HepG2 (cell line): ENCODE results near the gene TMEM151A. TPM values are rescaled to one million over a fixed set of nuclear protein-coding genes. Genes with fewer than 3 reads are reported as not detected.
A peak's percentile ranks its signal among the peaks of the same experiment; 100 is the strongest.

Source experiments
- ARNT2 ChIP-seq: sonication (generic); formaldehyde crosslinking; IDR thresholded peaks from 2 replicates; pipeline ENCODE4 v1.8.0; 2022; ENCODE audit warnings: mild to moderate bottlenecking, low read depth, missing genetic modification reagents, moderate library complexity
- ATF7 ChIP-seq, 2 experiments: fragments of 450-650 bp in 1 of 2; sonication (generic) in 1 of 2; formaldehyde crosslinking in 1 of 2; IDR thresholded peaks; 2 replicates each; pipeline versions ENCODE4 v1.4.0 to v1.6.1; 2016 to 2020; ENCODE audit warnings: antibody characterized with exemption in 1 of 2, mild to moderate bottlenecking in 1 of 2, missing genetic modification reagents in 1 of 2
- CEBPG ChIP-seq: IDR thresholded peaks from 2 replicates; pipeline ENCODE4 v1.6.1; 2016
- FOSL2 ChIP-seq: sonication (generic); formaldehyde crosslinking; IDR thresholded peaks from 2 replicates; pipeline ENCODE4 v1.4.0; 2020; ENCODE audit warnings: missing genetic modification reagents
- GABPB1 ChIP-seq: IDR thresholded peaks from 2 replicates; pipeline ENCODE4 v1.6.1; 2016; ENCODE audit warnings: mild to moderate bottlenecking, missing genetic modification reagents, moderate library complexity, missing compliant biosample characterization
- GATAD2A ChIP-seq: IDR thresholded peaks from 2 replicates; pipeline ENCODE4 v1.6.1; 2016
- HIVEP1 ChIP-seq: sonication (generic); formaldehyde crosslinking; IDR thresholded peaks from 2 replicates; pipeline ENCODE4 v1.4.0; 2020; ENCODE audit warnings: mild to moderate bottlenecking, missing genetic modification reagents
- KLF6 ChIP-seq: IDR thresholded peaks from 2 replicates; pipeline ENCODE4 v1.8.0; 2016; ENCODE audit warnings: missing biosample characterization, missing genetic modification reagents
- MAX ChIP-seq: IDR thresholded peaks from 2 replicates; pipeline ENCODE4 v1.6.1; 2012; ENCODE audit warnings: inconsistent platforms
- MTA1 ChIP-seq: sonication (generic); formaldehyde crosslinking; IDR thresholded peaks from 2 replicates; pipeline ENCODE4 v1.4.0; 2020; ENCODE audit warnings: missing genetic modification reagents, mild to moderate bottlenecking, borderline replicate concordance
- MYC ChIP-seq: sonication (generic); formaldehyde crosslinking; IDR thresholded peaks from 2 replicates; pipeline ENCODE4 v1.9.0; 2021; ENCODE audit warnings: missing genetic modification reagents, borderline replicate concordance
- NR2F6 ChIP-seq, 2 experiments: IDR thresholded peaks; 2 replicates each; pipeline ENCODE4 v1.6.1; 2016; ENCODE audit warnings: antibody characterized with exemption in 1 of 2, mild to moderate bottlenecking in 1 of 2
- PHF8 ChIP-seq: sonication (generic); formaldehyde crosslinking; IDR thresholded peaks from 2 replicates; pipeline ENCODE4 v1.5.0; 2020; ENCODE audit warnings: missing genetic modification reagents
- PPARG ChIP-seq: conservative IDR thresholded peaks from 2 replicates; pipeline ENCODE4 v1.6.1; 2016; ENCODE audit warnings: missing biosample characterization, missing genetic modification reagents
- RFX3 ChIP-seq: IDR thresholded peaks from 2 replicates; pipeline ENCODE4 v1.6.1; 2016; ENCODE audit warnings: missing biosample characterization, missing genetic modification reagents
- SALL1 ChIP-seq: sonication (generic); formaldehyde crosslinking; IDR thresholded peaks from 2 replicates; pipeline ENCODE4 v1.8.0; 2022; ENCODE audit warnings: mild to moderate bottlenecking, missing genetic modification reagents
- SAP130 ChIP-seq: IDR thresholded peaks from 2 replicates; pipeline ENCODE4 v1.6.1; 2016; ENCODE audit warnings: low read depth
- SOX6 ChIP-seq, 2 experiments: fragments of 450-650 bp in 1 of 2; sonication (generic) in 1 of 2; formaldehyde crosslinking in 1 of 2; IDR thresholded peaks; 2 replicates each; pipeline versions ENCODE4 v1.4.0 to v1.6.1; 2017 to 2020; ENCODE audit warnings: antibody characterized with exemption in 1 of 2, mild to moderate bottlenecking in 1 of 2, missing genetic modification reagents in 1 of 2
- TMF1 ChIP-seq: sonication (generic); formaldehyde crosslinking; IDR thresholded peaks from 2 replicates; pipeline ENCODE4 v1.8.1; 2022; ENCODE audit warnings: low read depth, missing genetic modification reagents
- YEATS4 ChIP-seq: sonication (generic); formaldehyde crosslinking; IDR thresholded peaks from 2 replicates; pipeline ENCODE4 v1.4.0; 2020; ENCODE audit warnings: missing genetic modification reagents, borderline replicate concordance
- ZBTB7B ChIP-seq: sonication (generic); formaldehyde crosslinking; IDR thresholded peaks from 2 replicates; pipeline ENCODE4 v1.4.0; 2020; ENCODE audit warnings: missing genetic modification reagents
- ZFY ChIP-seq: sonication (generic); formaldehyde crosslinking; IDR thresholded peaks from 2 replicates; pipeline ENCODE4 v1.4.0; 2020; ENCODE audit warnings: missing genetic modification reagents
- ZNF430 ChIP-seq: sonication (generic); formaldehyde crosslinking; IDR thresholded peaks from 2 replicates; pipeline ENCODE4 v1.9.0; 2021; ENCODE audit warnings: mild to moderate bottlenecking, missing genetic modification reagents
- polyA plus RNA-seq, 8 experiments: library from polyadenylated mRNA; depleted of rRNA in 3 of 8; stranded (reverse) in 7 of 8; unstranded in 1 of 8; fragments of >200 nt; fragmentation: Illumina TruSeq in 4 of 8; extraction: Trizol in 4 of 8; gene quantifications; 2 replicates each; pipeline versions ENCODE4 v1.2.1 to v1.2.3, GENCODE V29; 2011 to 2016; ENCODE audit warnings: low read depth in 4 of 8, missing spikeins in 1 of 8, mixed read lengths in 1 of 8; ENCODE audit not compliant: insufficient read depth in 1 of 8
- total RNA-seq, 5 experiments: library from RNA; depleted of rRNA; stranded (reverse); fragments of >200 nt; fragmentation: Illumina TruSeq; extraction: Trizol; gene quantifications; 2 replicates each; pipeline ENCODE4 v1.2.3, GENCODE V29; 2016; ENCODE audit warnings: low read depth in 1 of 5
- TF ChIP-seq, protein P1 (sequence below): sonication (generic); formaldehyde crosslinking; IDR thresholded peaks from 2 replicates; pipeline ENCODE4 v1.5.0; 2020; ENCODE audit warnings: mild to moderate bottlenecking, missing genetic modification reagents, borderline replicate concordance
- TF ChIP-seq, protein P2 (sequence below): sonication (generic); formaldehyde crosslinking; IDR thresholded peaks from 2 replicates; pipeline ENCODE4 v1.4.0; 2020; ENCODE audit warnings: missing genetic modification reagents

Gene TMEM151A
- total and polyA plus RNA-seq, 2 of the 13 experiments (the other 11 are each of a cell fraction or from before 2014, with no cell fraction given), result 0.18 to 0.33 TPM

GRCh38 chr11:66317723-66318599 is 26.3 kb downstream of the TMEM151A start (continued):
- TF ChIP-seq, protein P1, sequence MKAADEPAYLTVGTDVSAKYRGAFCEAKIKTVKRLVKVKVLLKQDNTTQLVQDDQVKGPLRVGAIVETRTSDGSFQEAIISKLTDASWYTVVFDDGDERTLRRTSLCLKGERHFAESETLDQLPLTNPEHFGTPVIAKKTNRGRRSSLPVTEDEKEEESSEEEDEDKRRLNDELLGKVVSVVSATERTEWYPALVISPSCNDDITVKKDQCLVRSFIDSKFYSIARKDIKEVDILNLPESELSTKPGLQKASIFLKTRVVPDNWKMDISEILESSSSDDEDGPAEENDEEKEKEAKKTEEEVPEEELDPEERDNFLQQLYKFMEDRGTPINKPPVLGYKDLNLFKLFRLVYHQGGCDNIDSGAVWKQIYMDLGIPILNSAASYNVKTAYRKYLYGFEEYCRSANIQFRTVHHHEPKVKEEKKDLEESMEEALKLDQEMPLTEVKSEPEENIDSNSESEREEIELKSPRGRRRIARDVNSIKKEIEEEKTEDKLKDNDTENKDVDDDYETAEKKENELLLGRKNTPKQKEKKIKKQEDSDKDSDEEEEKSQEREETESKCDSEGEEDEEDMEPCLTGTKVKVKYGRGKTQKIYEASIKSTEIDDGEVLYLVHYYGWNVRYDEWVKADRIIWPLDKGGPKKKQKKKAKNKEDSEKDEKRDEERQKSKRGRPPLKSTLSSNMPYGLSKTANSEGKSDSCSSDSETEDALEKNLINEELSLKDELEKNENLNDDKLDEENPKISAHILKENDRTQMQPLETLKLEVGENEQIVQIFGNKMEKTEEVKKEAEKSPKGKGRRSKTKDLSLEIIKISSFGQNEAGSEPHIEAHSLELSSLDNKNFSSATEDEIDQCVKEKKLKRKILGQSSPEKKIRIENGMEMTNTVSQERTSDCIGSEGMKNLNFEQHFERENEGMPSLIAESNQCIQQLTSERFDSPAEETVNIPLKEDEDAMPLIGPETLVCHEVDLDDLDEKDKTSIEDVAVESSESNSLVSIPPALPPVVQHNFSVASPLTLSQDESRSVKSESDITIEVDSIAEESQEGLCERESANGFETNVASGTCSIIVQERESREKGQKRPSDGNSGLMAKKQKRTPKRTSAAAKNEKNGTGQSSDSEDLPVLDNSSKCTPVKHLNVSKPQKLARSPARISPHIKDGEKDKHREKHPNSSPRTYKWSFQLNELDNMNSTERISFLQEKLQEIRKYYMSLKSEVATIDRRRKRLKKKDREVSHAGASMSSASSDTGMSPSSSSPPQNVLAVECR (CRISPR knock-in tag), result peak; percentile 30; the same call in 1 of the 2 replicates
- 0 out of 2 replicates have a peak, but pooled peaks have one; percentile 47 for TF ChIP-seq YEATS4 (CRISPR knock-in tag)
- no peak for TF ChIP-seq KLF6 (CRISPR knock-in tag)
- TF ChIP-seq PHF8 (CRISPR knock-in tag), result 0 out of 2 replicates have a peak, but pooled peaks have one; percentile 23
- TF ChIP-seq MAX, result peak; percentile 71
- TF ChIP-seq ZNF430 (CRISPR knock-in tag), result 0 out of 2 replicates have a peak, but pooled peaks have one; percentile 38
- TF ChIP-seq, protein P2, sequence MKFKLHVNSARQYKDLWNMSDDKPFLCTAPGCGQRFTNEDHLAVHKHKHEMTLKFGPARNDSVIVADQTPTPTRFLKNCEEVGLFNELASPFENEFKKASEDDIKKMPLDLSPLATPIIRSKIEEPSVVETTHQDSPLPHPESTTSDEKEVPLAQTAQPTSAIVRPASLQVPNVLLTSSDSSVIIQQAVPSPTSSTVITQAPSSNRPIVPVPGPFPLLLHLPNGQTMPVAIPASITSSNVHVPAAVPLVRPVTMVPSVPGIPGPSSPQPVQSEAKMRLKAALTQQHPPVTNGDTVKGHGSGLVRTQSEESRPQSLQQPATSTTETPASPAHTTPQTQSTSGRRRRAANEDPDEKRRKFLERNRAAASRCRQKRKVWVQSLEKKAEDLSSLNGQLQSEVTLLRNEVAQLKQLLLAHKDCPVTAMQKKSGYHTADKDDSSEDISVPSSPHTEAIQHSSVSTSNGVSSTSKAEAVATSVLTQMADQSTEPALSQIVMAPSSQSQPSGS (CRISPR knock-in tag), result peak; percentile 46; the same call in 1 of the 2 replicates
- TF ChIP-seq RFX3 (CRISPR knock-in tag), result no peak
- peak; percentile 95 for TF ChIP-seq CEBPG
- TF ChIP-seq ZFY (CRISPR knock-in tag), result peak; percentile 74
- 0 out of 2 replicates have a peak, but pooled peaks have one; percentile 18 for TF ChIP-seq ARNT2 (CRISPR knock-in tag)
- peak; percentile 4; the same call in 1 of the 2 replicates for TF ChIP-seq HIVEP1 (CRISPR knock-in tag)
- peak; percentile 61 for TF ChIP-seq GATAD2A (CRISPR knock-in tag)
- peak; percentile 54; the same call in 1 of the 2 replicates for TF ChIP-seq ATF7 (IDR thresholded peaks at IDR 0.05)
- no peak for TF ChIP-seq ATF7 (CRISPR knock-in tag; IDR thresholded peaks at IDR 0.05)
- TF ChIP-seq MYC (CRISPR knock-in tag), result peak; percentile 51; the same call in 1 of the 2 replicates
- peak; percentile 62 for TF ChIP-seq SAP130 (CRISPR knock-in tag)
- TF ChIP-seq PPARG, result 0 out of 2 replicates have a peak, but pooled peaks have one; percentile 33
- no peak for TF ChIP-seq NR2F6 (IDR thresholded peaks at IDR 0.05)
- 0 out of 2 replicates have a peak, but pooled peaks have one; percentile 10 for TF ChIP-seq NR2F6 (CRISPR knock-in tag; IDR thresholded peaks at IDR 0.05)
- TF ChIP-seq SOX6 (IDR thresholded peaks at IDR 0.05), result no peak
- TF ChIP-seq SOX6 (CRISPR knock-in tag; IDR thresholded peaks at IDR 0.05), result peak; percentile 42
- peak; percentile 17; the same call in 1 of the 2 replicates for TF ChIP-seq MTA1 (CRISPR knock-in tag)
- TF ChIP-seq GABPB1 (CRISPR knock-in tag), result 0 out of 2 replicates have a peak, but pooled peaks have one; percentile 7
- no peak; the same call in 1 of the 2 replicates for TF ChIP-seq ZBTB7B (CRISPR knock-in tag)
- peak; percentile 41 for TF ChIP-seq SALL1 (CRISPR knock-in tag)
- TF ChIP-seq FOSL2 (CRISPR knock-in tag), result 0 out of 2 replicates have a peak, but pooled peaks have one; percentile 23
- no peak for TF ChIP-seq TMF1 (CRISPR knock-in tag)
